GM12865 (cell line): ENCODE data around the gene PRLR.

Source experiments
- DNase-seq: peaks from one replicate; pipeline ENCODE4 v3.0.0; 2010; ENCODE audit warnings: low read depth
- H3K4me3 ChIP-seq: 2 replicates; pipeline ENCODE4 v1.5.1; 2011; ENCODE audit warnings: mild to moderate bottlenecking, low read depth, low read length, control low read depth
- TF ChIP-seq, protein P1 (sequence below): IDR thresholded peaks from 2 replicates; pipeline ENCODE4 v1.5.1; 2011; ENCODE audit warnings: low read length, control low read depth, low read depth, inconsistent platforms; ENCODE audit not compliant: insufficient read depth; ENCODE audit errors: missing control alignments

The PRLR gene

DNA sequence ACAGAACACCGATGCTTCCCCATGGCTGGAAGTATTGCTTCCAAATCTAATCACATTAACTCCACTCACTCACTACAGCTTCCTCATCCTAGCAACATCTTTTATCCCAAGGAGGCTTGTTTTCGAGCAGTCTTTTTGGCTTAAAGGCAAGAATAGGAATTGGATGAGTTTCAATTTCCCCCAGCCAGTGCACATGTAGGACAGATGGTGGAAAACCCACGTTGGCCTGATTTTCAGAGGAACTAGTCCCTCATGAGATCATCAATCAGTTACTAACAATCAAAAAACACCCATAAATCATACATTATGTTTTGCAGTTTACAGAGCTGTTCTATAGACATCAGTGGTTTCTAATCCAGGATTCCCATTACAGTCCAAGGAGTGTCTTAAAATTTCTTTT is 134.1 kb downstream of the PRLR start:
- H3K4me3 ChIP-seq = no peak overlapping the region
- no peak for DNase-seq

DNA sequence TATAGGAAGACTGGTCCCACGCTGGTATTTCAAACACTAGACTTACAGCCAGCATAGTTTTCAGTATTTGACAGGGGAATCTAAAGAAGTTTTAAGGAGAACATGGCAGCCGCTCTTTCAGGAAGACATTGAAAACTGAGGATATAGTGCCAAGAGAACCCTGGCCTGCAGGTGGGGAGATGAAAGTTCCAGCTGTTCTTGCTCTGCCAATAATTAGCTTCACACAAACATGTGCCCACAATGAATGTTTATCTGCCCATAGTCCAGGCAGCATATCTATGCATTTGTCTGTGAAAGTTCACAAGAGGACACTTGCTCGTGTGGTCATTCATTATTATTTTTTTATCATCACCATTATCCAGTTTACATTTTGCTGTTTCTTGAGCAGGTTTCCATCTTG is 134.9 kb downstream of the PRLR start:
- TF ChIP-seq, protein P1, sequence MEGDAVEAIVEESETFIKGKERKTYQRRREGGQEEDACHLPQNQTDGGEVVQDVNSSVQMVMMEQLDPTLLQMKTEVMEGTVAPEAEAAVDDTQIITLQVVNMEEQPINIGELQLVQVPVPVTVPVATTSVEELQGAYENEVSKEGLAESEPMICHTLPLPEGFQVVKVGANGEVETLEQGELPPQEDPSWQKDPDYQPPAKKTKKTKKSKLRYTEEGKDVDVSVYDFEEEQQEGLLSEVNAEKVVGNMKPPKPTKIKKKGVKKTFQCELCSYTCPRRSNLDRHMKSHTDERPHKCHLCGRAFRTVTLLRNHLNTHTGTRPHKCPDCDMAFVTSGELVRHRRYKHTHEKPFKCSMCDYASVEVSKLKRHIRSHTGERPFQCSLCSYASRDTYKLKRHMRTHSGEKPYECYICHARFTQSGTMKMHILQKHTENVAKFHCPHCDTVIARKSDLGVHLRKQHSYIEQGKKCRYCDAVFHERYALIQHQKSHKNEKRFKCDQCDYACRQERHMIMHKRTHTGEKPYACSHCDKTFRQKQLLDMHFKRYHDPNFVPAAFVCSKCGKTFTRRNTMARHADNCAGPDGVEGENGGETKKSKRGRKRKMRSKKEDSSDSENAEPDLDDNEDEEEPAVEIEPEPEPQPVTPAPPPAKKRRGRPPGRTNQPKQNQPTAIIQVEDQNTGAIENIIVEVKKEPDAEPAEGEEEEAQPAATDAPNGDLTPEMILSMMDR = no peak
- no peak overlapping the region for H3K4me3 ChIP-seq
- no peak for DNase-seq

More for the DNA sequence above, 134.1 kb downstream of the PRLR start:
- TF ChIP-seq, protein P1 = no peak

DNA sequence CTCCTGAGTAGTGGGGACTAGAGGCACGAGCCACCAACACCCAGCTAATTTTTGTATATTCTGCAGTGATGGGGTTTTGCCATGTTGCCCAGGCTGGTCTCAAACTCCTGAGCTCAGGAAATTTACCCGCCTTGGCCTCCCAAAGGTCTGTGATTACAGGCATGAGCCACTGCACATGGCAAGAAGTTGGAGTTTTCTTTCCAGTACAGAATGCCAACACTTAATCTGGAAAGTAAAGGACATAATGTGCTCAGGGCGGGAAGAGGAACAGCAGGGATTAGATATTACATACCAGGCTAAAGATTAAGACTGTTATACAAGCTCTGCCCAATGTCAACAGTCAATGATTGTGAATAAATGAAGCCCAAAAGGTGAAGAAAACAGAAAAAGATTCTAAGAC is 135.3 kb downstream of the PRLR start:
- DNase-seq = no peak
- H3K4me3 ChIP-seq = no peak overlapping the region
- TF ChIP-seq, protein P1 = no peak

DNA sequence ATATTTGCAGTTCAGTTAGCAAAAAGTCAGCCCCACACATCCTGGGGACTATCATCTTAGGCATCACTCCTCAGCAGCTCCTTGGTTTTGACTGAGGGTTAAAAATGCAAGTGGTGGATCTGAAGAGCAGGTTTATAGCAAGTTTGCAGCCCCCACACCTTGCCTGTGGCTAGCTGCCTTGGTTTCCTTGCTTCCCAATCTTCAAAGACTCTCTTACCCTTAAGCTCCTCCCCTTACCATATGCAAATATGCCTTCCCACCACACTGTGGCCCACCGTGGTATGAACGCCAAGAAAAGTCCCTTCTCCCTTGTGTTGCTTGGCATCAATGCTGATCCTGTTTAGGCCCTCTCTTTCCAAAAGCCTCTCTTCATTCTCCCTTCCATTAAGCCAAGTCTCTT is 137.6 kb downstream of the PRLR start:
- TF ChIP-seq, protein P1 = no peak
- no peak for DNase-seq
- no peak overlapping the region for H3K4me3 ChIP-seq

GRCh38 chr5:35091704-35092103 is 138.6 kb downstream of the PRLR start:
- H3K4me3 ChIP-seq = no peak overlapping the region
- no peak for DNase-seq
- TF ChIP-seq, protein P1 = no peak

- TF ChIP-seq, protein P1 = peak; percentile 74
- no peak overlapping the region for H3K4me3 ChIP-seq
- peak; percentile 61 for DNase-seq
Observed at GRCh38 chr5:35089334-35090314, 140.7 kb downstream of the PRLR start.
